IMR-90 (cell line): ENCODE measurements around the gene HMGXB3. TPM values are rescaled to one million over a fixed set of nuclear protein-coding genes. Genes with fewer than 3 reads are reported as not detected.

Experiments
- ATAC-seq: fragments of 200-7000 bp; cut with Tn5 transposase; 2 replicates; pipeline ENCODE4 v1.9.1; 2020; ENCODE audit warnings: low read depth, mild to moderate bottlenecking, moderate library complexity
- BruUV-seq: library from RNA; stranded (reverse); fragments of 400-500 nt; replicated peaks from 2 replicates; lab custom pipeline; 2021; lab: Mats Ljungman, UMichigan
- CTCF ChIA-PET: fragments of 300-600 bp; formaldehyde crosslinking; extraction: SDS; loops from one replicate; lab custom pipeline; 2021; ENCODE audit warnings: antibody characterized with exemption; lab: Yijun Ruan, JAX
- POLR2A ChIA-PET: fragments of 300-600 bp; sonication (Branson Sonifier 250); formaldehyde crosslinking; loops from one replicate; lab custom pipeline; 2022; ENCODE audit warnings: antibody characterized with exemption; ENCODE audit not compliant: unreplicated experiment; lab: Charles Lee
- DNase-seq: peaks from one replicate; pipeline ENCODE4 v3.0.0; 2013
- H2AFZ ChIP-seq: replicated peaks from 2 replicates; pipeline ENCODE3; 2013; ENCODE audit warnings: low read length, mild to moderate bottlenecking; ENCODE audit not compliant: poor library complexity
- H2AK5ac ChIP-seq: 2 replicates; pipeline ENCODE4 v1.6.1; 2013; ENCODE audit warnings: low read depth, low read length, inconsistent platforms
- H2AK9ac ChIP-seq: replicated peaks from 2 replicates; pipeline ENCODE3; 2013; ENCODE audit warnings: mild to moderate bottlenecking, low read depth, low read length, moderate library complexity; ENCODE audit not compliant: poor library complexity
- H2BK120ac ChIP-seq: 2 replicates; pipeline ENCODE4 v1.6.1; 2013; ENCODE audit warnings: low read depth, low read length, inconsistent platforms
- H2BK15ac ChIP-seq: 3 replicates; pipeline ENCODE4 v1.6.1; 2013; ENCODE audit warnings: low read depth, low read length, inconsistent platforms
- H2BK20ac ChIP-seq: 2 replicates; pipeline ENCODE4 v1.6.1; 2013; ENCODE audit warnings: low read depth, mild to moderate bottlenecking, inconsistent platforms, low read length, moderate library complexity
- H2BK5ac ChIP-seq: 2 replicates; pipeline ENCODE4 v1.6.1; 2013; ENCODE audit warnings: mild to moderate bottlenecking, low read depth, low read length, inconsistent platforms; ENCODE audit not compliant: poor library complexity, severe bottlenecking
- H3K14ac ChIP-seq: replicated peaks from 2 replicates; pipeline ENCODE4 v1.6.1; 2013; ENCODE audit warnings: low read depth, low read length, inconsistent platforms
- H3K18ac ChIP-seq: 2 replicates; pipeline ENCODE4 v1.6.1; 2013; ENCODE audit warnings: low read depth, low read length, control low read depth
- H3K23ac ChIP-seq: 2 replicates; pipeline ENCODE4 v1.6.1; 2013; ENCODE audit warnings: low read depth, low read length, inconsistent platforms
- H3K27ac ChIP-seq: 2 replicates; pipeline ENCODE4 v1.5.1; 2013; ENCODE audit warnings: mild to moderate bottlenecking, control low read depth, low read length; ENCODE audit not compliant: insufficient read depth
- H3K27me3 ChIP-seq: 2 replicates; pipeline ENCODE4 v1.6.1; 2013; ENCODE audit warnings: low read length; ENCODE audit not compliant: control insufficient read depth, insufficient read depth
- H3K36me3 ChIP-seq: 2 replicates; pipeline ENCODE4 v1.6.1; 2013; ENCODE audit warnings: low read length, mixed read lengths; ENCODE audit not compliant: control insufficient read depth, insufficient read depth
- H3K4ac ChIP-seq: 2 replicates; pipeline ENCODE4 v1.6.1; 2013; ENCODE audit warnings: low read depth, low read length, inconsistent platforms
- H3K4me1 ChIP-seq: 2 replicates; pipeline ENCODE4 v1.6.1; 2013; ENCODE audit warnings: low read length, mixed read lengths; ENCODE audit not compliant: control insufficient read depth, insufficient read depth
- H3K4me2 ChIP-seq: 2 replicates; pipeline ENCODE4 v1.6.1; 2013; ENCODE audit warnings: low read depth, mild to moderate bottlenecking, control low read depth, low read length, moderate library complexity
- H3K4me3 ChIP-seq: 2 replicates; pipeline ENCODE4 v1.5.1; 2013; ENCODE audit warnings: low read depth, mild to moderate bottlenecking, control low read depth, low read length, moderate library complexity; ENCODE audit not compliant: insufficient read depth
- H3K56ac ChIP-seq: 2 replicates; pipeline ENCODE4 v1.6.1; 2013; ENCODE audit warnings: low read length, inconsistent platforms; ENCODE audit not compliant: insufficient read depth; ENCODE audit errors: extremely low read depth
- H3K79me1 ChIP-seq, 2 experiments: 2 replicates each; pipeline ENCODE4 v1.6.1; 2013; ENCODE audit warnings: low read length in 2 of 2, inconsistent platforms in 1 of 2, low read depth in 1 of 2
- H3K9ac ChIP-seq: 2 replicates; pipeline ENCODE4 v1.6.1; 2013; ENCODE audit warnings: low read depth, low read length, control low read depth
- H3K9me1 ChIP-seq: 2 replicates; pipeline ENCODE4 v1.6.1; 2013; ENCODE audit warnings: low read length, inconsistent platforms; ENCODE audit not compliant: insufficient read depth
- H3K9me3 ChIP-seq: 2 replicates; pipeline ENCODE4 v1.6.1; 2013; ENCODE audit warnings: low read length; ENCODE audit not compliant: control insufficient read depth, insufficient read depth
- H4K20me1 ChIP-seq: 2 replicates; pipeline ENCODE4 v1.6.1; 2013; ENCODE audit warnings: low read length, inconsistent platforms; ENCODE audit not compliant: insufficient read depth
- H4K5ac ChIP-seq: 2 replicates; pipeline ENCODE4 v1.6.1; 2013; ENCODE audit warnings: mild to moderate bottlenecking, low read depth, low read length, control low read depth
- H4K8ac ChIP-seq, 2 experiments: 2 replicates each; pipeline ENCODE4 v1.6.1; 2013; ENCODE audit warnings: low read depth in 2 of 2, low read length in 2 of 2, control low read depth in 1 of 2, inconsistent platforms in 1 of 2
- H4K91ac ChIP-seq: 2 replicates; pipeline ENCODE4 v1.6.1; 2013; ENCODE audit warnings: low read depth, low read length, inconsistent platforms; ENCODE audit not compliant: insufficient read depth
- CTCF ChIP-seq: conservative IDR thresholded peaks from 2 replicates; pipeline ENCODE4 v1.5.1; 2012; ENCODE audit warnings: mild to moderate bottlenecking, low read depth, low read length, improper control_type of control experiment
- MAFK ChIP-seq: IDR thresholded peaks from 2 replicates; pipeline ENCODE4 v1.6.1; 2012; ENCODE audit warnings: low read depth, low read length, improper control_type of control experiment
- MXI1 ChIP-seq: IDR thresholded peaks from 2 replicates; pipeline ENCODE4 v1.6.1; 2012; ENCODE audit warnings: low read depth, mild to moderate bottlenecking, low read length, moderate library complexity, borderline replicate concordance
- RAD21 ChIP-seq: IDR thresholded peaks from 2 replicates; pipeline ENCODE4 v1.6.1; 2012; ENCODE audit warnings: low read length, improper control_type of control experiment
- SMC3 ChIP-seq: fragments of 150-350 bp; IDR thresholded peaks from 2 replicates; pipeline ENCODE4 v1.6.1; 2016; ENCODE audit warnings: low read depth, mild to moderate bottlenecking, antibody characterized with exemption, low read length, moderate library complexity
- WGBS, 2 experiments: methylation state at CpG; one replicate each; pipeline versions ENCODE4 v1.1.5 to v1.1.7; 2013; ENCODE audit warnings: missing lambda C conversion rate in 2 of 2; ENCODE audit not compliant: insufficient read length in 1 of 2; ENCODE audit errors: extremely low coverage in 2 of 2; 5-methylcytosine and 5-hydroxymethylcytosine counted together
- dilution Hi-C: fragments of 300-500 bp; cut with HindIII; formaldehyde crosslinking; loops from one replicate; pipeline ENCODE4 v1.14.3; 2018; ENCODE audit warnings: low sequenced_read_pairs; ENCODE audit not compliant: unreplicated experiment
- in situ Hi-C: fragments of 300-500 bp; cut with MboI; formaldehyde crosslinking; loops from 3 replicates; pipeline ENCODE4 v1.14.3; 2019; ENCODE audit warnings: low sequenced_read_pairs, inconsistent platforms, mixed read lengths
- intact Hi-C: fragments of 100-400 bp; cut with micrococcal nuclease; formaldehyde crosslinking; loops from 2 replicates; pipeline ENCODE4 v1.10.0; 2022
- polyA plus RNA-seq, 3 experiments: library from polyadenylated mRNA; depleted of rRNA; stranded (reverse); fragments of >200 nt; gene quantifications; 2 replicates each; pipeline ENCODE4 v1.2.3, GENCODE V29; 2012; ENCODE audit warnings: low replicate concordance in 1 of 3
- total RNA-seq: library from RNA; depleted of rRNA; stranded (reverse); fragments of >200 nt; gene quantifications from 2 replicates; pipeline ENCODE4 v1.2.3, GENCODE V29; 2012

Gene HMGXB3
- total and polyA plus RNA-seq, 2 of the 4 experiments (the other 2 are of a cell fraction) = 27.6 to 30.6 TPM

- ChIA-PET CTCF (interaction anchor here (0.6 to 4.7 kb wide), 16 partner anchors 9 to 351 kb away, joined by 3 to 63 read pairs (median 4); partner anchors contain the start of genes HMGXB3, SLC26A2 and TIGD6), POLR2A (no interaction called here)
- Histone ChIP-seq H3K4me3 (no peak overlapping the region), H2AK5ac (no peak overlapping the region), H3K27ac (no peak overlapping the region), H3K79me1 (peaks cover 0 to 6% of the 10 kb centered on the region in 2 experiments; a peak in 1 of 4 replicates), H4K8ac (no peak overlapping the region), H3K9ac (no peak overlapping the region), H4K91ac (no peak overlapping the region), H3K4me2 (no peak overlapping the region), H3K9me3 (no peaks in the 10 kb centered on the region), H4K5ac (no peak overlapping the region), H3K9me1 (peaks cover 9% of the 10 kb centered on the region), H2BK15ac (no peak overlapping the region), H3K14ac (no peak overlapping the region), H3K18ac (no peak overlapping the region), H3K4ac (no peak overlapping the region), H2BK5ac (no peak overlapping the region), H3K56ac (no peak overlapping the region), H4K20me1 (no peaks in the 10 kb centered on the region), H3K23ac (no peak overlapping the region), H3K4me1 (peaks cover 2% of the 10 kb centered on the region; the same call in 1 of the 2 replicates), H2BK120ac (no peak overlapping the region), H3K36me3 (peaks cover 7% of the 10 kb centered on the region), H2BK20ac (no peak overlapping the region), H2AK9ac (no peak overlapping the region), H2AFZ (peak overlapping the region; percentile 34), H3K27me3 (no peaks in the 10 kb centered on the region)
- no TSS peak for BruUV-seq
- in situ Hi-C loops (no loop called here), intact Hi-C loops (loop anchor here (1.0 to 2.0 kb wide), 3 partner anchors 28 to 354 kb away; no protein-coding TSS in a partner anchor), dilution Hi-C loops (no loop called here)
- DNase-seq (peak; percentile 76), ATAC-seq (peak; percentile 93)
- no CpG with 5 or more reads among the region's 4 CpGs for WGBS, 2 experiments
- TF ChIP-seq CTCF = peak; percentile 94
- TF ChIP-seq SMC3 = peak; percentile 95
- no peak for TF ChIP-seq MAFK
- peak; percentile 94 for TF ChIP-seq RAD21
- no peak for TF ChIP-seq MXI1
Measured at GRCh38 chr5:149990518-149991376, 9.8 kb upstream of the HMGXB3 start.
